Skin of body (tissue), 2 donors: ENCODE results near the gene ATG10. TPM values are rescaled to one million over a fixed set of nuclear protein-coding genes. Genes with fewer than 3 reads are reported as not detected.
"Not testable (repeated sequence)": the region's sequence is repeated elsewhere in the genome, so short reads cannot be mapped to it uniquely, and the experiment has no call there.

Source experiments
- DNase-seq: peaks from one replicate; lab custom pipeline; 2025; lab: John Stamatoyannopoulos, UW
- total RNA-seq: library from RNA; depleted of rRNA; stranded (reverse); fragments of >200 nt; gene quantifications from one replicate; pipeline ENCODE4 v1.2.3, GENCODE V29; 2014

The ATG10 gene
- 10.2 TPM for total RNA-seq

GRCh38 chr5:81971712-81972491 is at the start of gene ATG10:
Gene ATG10, plus strand, starts transcription at chr5:81972023. Its CDS starts 15,548 bp downstream, at chr5:81987571.
- DNase-seq: peak; percentile 95

DNA sequence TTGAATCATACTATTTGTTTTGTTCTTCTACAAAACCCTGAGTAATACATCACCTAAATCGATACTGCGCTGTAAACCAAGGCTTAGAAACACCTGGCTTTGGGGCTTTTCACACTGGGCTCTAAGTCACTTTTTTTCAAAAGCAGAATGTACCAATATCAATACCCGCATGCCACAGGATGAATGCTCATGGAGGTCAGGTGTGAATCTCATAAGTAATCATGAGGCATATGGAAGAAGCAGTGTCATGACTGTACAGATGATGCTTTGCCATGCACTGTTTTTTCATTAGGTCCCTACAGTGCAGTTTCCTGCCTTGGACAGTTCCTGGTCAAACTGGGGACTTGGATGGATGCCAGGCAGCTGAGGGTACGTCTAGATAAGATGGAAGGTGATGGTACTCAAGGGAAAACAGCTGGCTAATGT is 49.0 kb upstream of the ATG10 start:
- DNase-seq: no peak

- DNase-seq: no peak
These were observed 47.4 kb upstream of the ATG10 start for GRCh38 chr5:81924442-81924841.

DNA sequence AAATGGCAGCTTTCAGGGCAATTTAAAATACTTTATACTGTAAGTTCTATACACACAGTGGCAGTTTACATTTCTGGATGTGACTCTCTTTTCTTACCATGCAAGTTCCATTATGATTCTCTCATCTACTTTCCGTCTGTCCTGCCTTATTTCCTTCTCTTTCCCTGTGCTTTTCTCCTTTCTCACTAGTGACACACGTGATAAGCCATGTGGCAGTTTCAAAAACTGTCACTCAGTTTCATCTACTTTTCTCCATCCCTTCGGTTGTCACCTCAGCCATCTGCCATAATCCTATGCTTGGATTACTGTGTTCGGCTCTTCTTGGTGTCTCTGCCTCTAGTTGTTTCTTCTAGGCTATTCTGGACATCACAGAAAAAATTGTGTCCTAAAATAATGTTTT is 46.8 kb upstream of the ATG10 start:
- DNase-seq: no peak

DNA sequence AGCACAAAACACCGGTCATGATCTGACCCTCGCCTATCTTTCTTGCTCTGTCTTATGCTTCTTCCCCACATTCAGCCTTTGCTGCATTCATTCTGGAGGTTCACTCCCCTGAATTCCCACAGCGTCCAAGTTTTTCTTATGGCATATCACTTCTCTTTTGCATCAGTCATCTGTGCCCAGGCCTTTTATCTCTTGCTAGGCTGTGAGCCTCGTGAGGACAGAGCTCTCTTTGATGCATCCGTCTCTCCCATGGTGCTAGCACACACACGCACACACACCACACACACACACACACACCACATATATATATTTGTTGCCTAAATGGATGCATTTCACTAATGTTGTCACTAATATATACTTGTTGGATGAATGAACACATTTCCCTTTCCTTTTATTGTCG is 45.8 kb upstream of the ATG10 start:
- no peak for DNase-seq

GRCh38 chr5:81936066-81936465 is 35.8 kb upstream of the ATG10 start:
- no peak for DNase-seq

DNA sequence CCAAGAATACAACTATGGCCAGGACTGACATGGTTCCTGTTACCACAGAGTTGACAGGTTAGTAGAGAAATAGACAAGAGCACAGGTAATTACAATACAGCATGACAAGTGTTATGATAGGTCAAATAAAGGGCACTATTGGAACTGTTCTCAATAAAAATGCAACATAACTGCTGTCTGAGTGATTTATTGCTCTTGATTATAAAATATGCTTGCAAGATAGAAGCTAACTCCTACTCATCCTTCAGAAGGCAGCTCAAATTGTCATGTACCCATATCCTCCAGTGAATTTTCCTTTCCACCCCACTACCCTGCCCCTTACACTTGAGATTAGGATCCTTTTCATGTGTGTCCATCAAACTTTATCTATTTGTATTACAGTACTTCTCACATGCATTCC is 35.1 kb upstream of the ATG10 start:
- no peak for DNase-seq

- DNase-seq: no peak
These were observed 29.1 kb upstream of the ATG10 start for GRCh38 chr5:81942746-81943145.

- no peak for DNase-seq
These were observed 23.5 kb upstream of the ATG10 start for GRCh38 chr5:81948349-81948748.

DNA sequence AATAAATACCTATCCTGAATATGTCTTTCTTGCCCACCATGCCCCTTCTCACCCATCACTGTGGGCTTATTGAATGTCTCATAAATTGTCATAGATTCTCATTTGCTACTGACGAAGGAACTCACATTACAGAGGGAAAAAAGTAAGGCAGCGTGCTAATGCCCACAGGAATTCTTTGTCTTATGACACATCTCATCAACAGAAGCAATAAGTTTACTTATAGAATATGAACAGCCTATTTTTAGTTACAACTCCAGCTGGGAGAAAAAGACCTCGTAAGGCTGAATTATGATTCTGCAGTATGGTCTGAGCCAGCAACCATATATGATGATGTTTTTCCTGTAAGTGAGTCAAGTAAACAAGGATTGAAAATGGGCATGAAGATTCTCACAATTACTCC is 22.4 kb upstream of the ATG10 start:
- DNase-seq: no peak

DNA sequence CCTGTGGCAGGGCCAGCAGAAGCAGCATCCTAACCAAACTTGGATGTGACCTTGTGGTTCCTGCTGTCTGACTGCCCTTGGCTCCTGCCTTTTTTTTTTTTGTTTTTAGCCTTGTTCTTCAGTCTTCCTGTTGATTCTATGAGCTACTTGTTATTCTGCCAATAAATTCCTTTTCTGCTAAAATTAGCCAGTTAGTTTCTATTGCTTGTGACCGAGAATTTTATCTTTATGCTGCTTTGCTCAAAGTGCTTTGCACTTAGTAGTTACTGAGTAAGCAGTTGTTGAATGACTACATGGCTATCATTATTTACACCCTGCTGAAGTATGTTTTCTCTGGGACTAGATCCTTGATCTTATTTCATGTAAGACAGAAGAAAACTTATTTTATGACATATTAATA is 20.8 kb upstream of the ATG10 start:
- no peak for DNase-seq

- DNase-seq: not testable (repeated sequence)
These were observed 17.0 kb upstream of the ATG10 start for GRCh38 chr5:81954796-81955195.

DNA sequence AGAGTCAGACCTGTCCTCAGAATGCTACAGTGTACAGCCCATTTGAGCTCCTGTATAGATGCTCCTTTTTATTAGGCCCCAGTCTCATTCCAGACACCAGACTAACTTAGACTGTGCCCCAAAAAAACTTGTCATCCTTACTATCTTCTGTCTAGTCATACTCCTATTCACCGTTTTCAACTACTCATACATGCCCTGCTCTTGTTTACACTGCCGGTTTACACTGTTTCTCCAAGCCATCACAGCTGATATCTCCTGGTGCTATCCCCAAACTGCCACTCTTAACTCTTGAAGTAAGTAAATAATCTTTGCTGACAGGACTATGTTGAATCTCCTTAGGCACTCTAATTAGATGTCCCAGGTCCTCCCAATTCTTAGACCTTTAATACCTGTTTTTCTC is 13.7 kb upstream of the ATG10 start:
- DNase-seq: not testable (repeated sequence)

- DNase-seq: no peak
These were observed 10.0 kb upstream of the ATG10 start for GRCh38 chr5:81961651-81962440.

DNA sequence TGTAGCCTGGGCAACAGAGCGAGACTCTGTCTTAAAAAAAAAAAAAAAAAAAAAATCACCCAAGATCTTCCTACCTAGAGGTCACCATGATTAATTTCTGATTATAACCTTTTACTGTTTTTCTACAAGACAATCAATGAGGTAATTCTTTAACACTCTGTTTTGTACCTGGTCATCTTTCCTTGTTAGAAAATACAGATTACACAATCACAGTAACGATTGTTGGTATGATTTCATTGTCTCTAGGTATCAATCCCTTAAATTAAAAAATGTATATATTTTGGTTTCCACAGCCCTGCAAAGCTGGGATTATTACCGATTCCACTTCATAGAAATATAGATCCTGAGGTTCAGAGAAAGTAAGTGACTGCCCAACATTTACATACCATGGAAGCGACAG is 8.3 kb upstream of the ATG10 start:
- no peak for DNase-seq

- DNase-seq: no peak
These were observed 6.3 kb upstream of the ATG10 start for GRCh38 chr5:81965524-81965923.

GRCh38 chr5:81969226-81969625 is 2.6 kb upstream of the ATG10 start:
- DNase-seq: no peak

DNA sequence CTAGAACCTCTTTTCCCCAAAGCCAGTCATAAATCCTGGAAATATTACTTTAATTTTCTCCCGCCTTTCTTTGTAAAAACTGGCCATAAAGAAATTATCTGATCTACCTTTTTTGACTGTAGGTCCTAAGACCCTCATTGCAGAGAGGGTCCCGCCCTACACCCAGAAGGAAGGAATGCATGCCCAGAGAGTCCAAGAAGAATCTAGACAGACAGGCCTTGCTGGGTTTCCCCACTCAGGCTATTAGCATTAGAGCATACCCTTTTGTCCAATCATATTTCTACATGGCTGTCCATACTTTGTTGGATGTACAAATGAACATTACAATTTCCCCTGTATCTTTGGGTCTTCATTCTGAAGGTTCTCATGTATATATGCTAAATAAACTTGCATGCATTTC is 1.9 kb upstream of the ATG10 start:
- no peak for DNase-seq

DNA sequence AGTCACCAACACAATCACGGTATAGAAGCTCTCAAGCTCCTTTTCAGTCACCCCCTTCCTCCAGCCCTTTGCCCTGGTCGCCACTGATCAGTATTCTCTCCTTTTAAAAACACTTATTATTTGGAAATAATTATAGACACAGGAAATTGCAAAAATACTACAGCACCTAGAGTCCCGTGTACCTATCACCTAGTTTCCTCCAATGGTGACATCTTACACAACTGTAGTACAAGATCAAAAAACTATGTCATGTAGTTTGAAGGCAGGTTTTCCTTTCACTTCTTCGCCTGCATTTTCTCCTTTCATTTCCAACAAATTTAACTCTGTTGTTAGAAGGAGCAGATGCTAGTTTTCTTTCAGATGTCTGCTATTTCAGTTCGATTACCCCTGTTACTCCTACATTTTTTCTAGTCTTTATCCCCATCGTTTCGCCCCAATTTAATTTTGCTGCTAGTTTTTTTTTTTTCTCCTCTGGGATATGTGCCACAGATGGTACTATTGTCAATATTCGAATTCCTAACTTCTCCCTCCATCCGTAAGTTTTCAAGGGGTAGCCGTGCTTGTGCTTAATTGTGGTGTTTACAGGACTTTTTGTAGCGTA is 612 bp upstream of the ATG10 start:
- DNase-seq: peak; percentile 86

DNA sequence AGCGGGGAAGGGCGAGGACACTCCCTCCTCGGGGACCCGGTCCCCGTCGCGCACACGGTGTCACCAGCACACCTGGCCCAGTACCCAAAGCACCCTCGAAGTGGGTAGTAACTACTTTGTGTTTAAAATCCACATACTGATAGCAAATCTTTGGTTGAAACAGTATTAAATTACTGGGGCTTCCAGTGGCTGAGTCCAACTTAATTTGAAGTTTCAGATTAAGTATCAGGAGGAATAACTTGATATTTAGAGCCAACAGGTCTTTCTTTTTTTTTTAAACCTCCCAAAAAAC is 615 bp downstream of the ATG10 start:
- no peak for DNase-seq

DNA sequence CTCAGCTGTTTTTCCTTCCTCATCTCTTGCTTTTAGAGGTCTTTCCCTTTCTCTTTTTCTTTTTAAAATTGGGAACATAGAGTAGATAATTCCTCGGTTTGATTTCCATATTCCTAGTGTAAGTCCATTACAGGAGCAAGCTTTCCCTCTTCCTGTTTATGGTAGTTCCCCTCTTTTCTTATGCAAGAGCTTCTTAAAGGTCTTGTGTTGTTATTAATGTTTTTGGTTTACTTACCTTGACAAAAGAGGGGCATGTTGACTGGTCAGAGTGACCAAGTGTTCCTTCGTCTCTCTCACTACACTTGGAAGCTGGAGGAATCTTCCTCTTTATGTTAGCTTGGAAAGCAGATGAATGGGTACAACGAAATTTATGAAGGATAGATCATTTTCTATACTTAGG is 8.3 kb downstream of the ATG10 start:
- no peak for DNase-seq

- no peak for DNase-seq
These were observed 8.9 kb downstream of the ATG10 start for GRCh38 chr5:81980598-81981260.
